GM19099 (cell line): Measurements from ENCODE around the gene PRKCI.

ENCODE experiments used
- POLR2A ChIP-seq: IDR thresholded peaks from 3 replicates; pipeline ENCODE4 v1.6.1; 2011; ENCODE audit warnings: low read depth; ENCODE audit not compliant: insufficient read length; ENCODE audit errors: extremely low read depth

PRKCI gene

GRCh38 chr3:170270282-170270881 lies 48.2 kb downstream of the PRKCI start:
- TF ChIP-seq POLR2A, result no peak

GRCh38 chr3:170274641-170275040 lies 52.4 kb downstream of the PRKCI start:
- TF ChIP-seq POLR2A, result no peak

- no peak for TF ChIP-seq POLR2A
Observed at GRCh38 chr3:170275832-170276231, 53.6 kb downstream of the PRKCI start.

GRCh38 chr3:170277833-170278580 lies 55.8 kb downstream of the PRKCI start:
- no peak for TF ChIP-seq POLR2A

GRCh38 chr3:170278627-170279026 lies 56.4 kb downstream of the PRKCI start:
- TF ChIP-seq POLR2A, result no peak

- no peak for TF ChIP-seq POLR2A
Observed at GRCh38 chr3:170290194-170290593, 68.0 kb downstream of the PRKCI start.

GRCh38 chr3:170295586-170295985 lies 73.4 kb downstream of the PRKCI start:
- TF ChIP-seq POLR2A, result no peak

GRCh38 chr3:170296703-170297102 lies 74.5 kb downstream of the PRKCI start:
- TF ChIP-seq POLR2A, result no peak

GRCh38 chr3:170301405-170301804 lies 79.2 kb downstream of the PRKCI start:
- no peak for TF ChIP-seq POLR2A

GRCh38 chr3:170302008-170302407 lies 79.8 kb downstream of the PRKCI start:
- TF ChIP-seq POLR2A, result no peak

- TF ChIP-seq POLR2A, result no peak
Observed at GRCh38 chr3:170306015-170306414, 83.8 kb downstream of the PRKCI start.

- TF ChIP-seq POLR2A, result no peak
Observed at GRCh38 chr3:170307671-170308405, 85.6 kb downstream of the PRKCI start.

- no peak for TF ChIP-seq POLR2A
Observed at GRCh38 chr3:170309046-170309445, 86.8 kb downstream of the PRKCI start.

GRCh38 chr3:170317954-170318353 lies 95.7 kb downstream of the PRKCI start:
- TF ChIP-seq POLR2A, result no peak

- TF ChIP-seq POLR2A, result no peak
Observed at GRCh38 chr3:170320461-170321121, 98.4 kb downstream of the PRKCI start.
